ENCODE measurements around the gene CENPF.

Gene CENPF

GRCh38 chr1:214583113-214583512 lies 19.9 kb upstream of the CENPF start:
- Histone ChIP-seq H3K4me3 (ENCODE audit: low read depth in 1 of 2, low read length in 2 of 2) (no peak overlapping the region), H3K9me3 (ENCODE audit: insufficient read depth, low read length, severe bottlenecking) (no peaks in the 10 kb centered on the region), H3K27ac (ENCODE audit: low read length) (no peak overlapping the region), H3K4me2 (ENCODE audit: insufficient read depth, low read length) (no peak overlapping the region), H3K36me3 (ENCODE audit: insufficient read depth, low read length) (no peaks in the 10 kb centered on the region), H4K20me1 (ENCODE audit: insufficient read depth, low read length) (no peaks in the 10 kb centered on the region), H3K27me3 (ENCODE audit: insufficient read depth, low read length, poor library complexity) (no peaks in the 10 kb centered on the region), H3K79me2 (ENCODE audit: insufficient read depth, low read length) (no peaks in the 10 kb centered on the region), H2AFZ (ENCODE audit: low read depth, low read length) (no peak overlapping the region), H3K9ac (ENCODE audit: low read depth, low read length) (no peak overlapping the region), H3K4me1 (ENCODE audit: insufficient read depth, low read length) (peaks cover 5% of the 10 kb centered on the region; the same call in 1 of the 2 replicates)
- no peak for TF ChIP-seq EZH2 (IDR thresholded peaks at IDR 0.05; ENCODE audit: borderline replicate concordance, low read depth, low read length, severe bottlenecking)
- no peak for TF ChIP-seq CTCF (IDR thresholded peaks at IDR 0.05; ENCODE audit: borderline replicate concordance, extremely low read depth, low read length, poor library complexity, severe bottlenecking)
- DNase-seq (no peak), ATAC-seq (ENCODE audit: insufficient read depth, low read depth) (no peak)

- H3K27ac ChIP-seq (ENCODE audit: low read length), result no peak overlapping the region
- TF ChIP-seq EZH2 (IDR thresholded peaks at IDR 0.05; ENCODE audit: borderline replicate concordance, low read depth, low read length, severe bottlenecking) (no peak), CTCF (IDR thresholded peaks at IDR 0.05; ENCODE audit: borderline replicate concordance, extremely low read depth, low read length, poor library complexity, severe bottlenecking) (no peak)
- ATAC-seq (ENCODE audit: insufficient read depth, low read depth), result no peak
Measured at GRCh38 chr1:214583824-214584554, 19.0 kb upstream of the CENPF start.

DNA sequence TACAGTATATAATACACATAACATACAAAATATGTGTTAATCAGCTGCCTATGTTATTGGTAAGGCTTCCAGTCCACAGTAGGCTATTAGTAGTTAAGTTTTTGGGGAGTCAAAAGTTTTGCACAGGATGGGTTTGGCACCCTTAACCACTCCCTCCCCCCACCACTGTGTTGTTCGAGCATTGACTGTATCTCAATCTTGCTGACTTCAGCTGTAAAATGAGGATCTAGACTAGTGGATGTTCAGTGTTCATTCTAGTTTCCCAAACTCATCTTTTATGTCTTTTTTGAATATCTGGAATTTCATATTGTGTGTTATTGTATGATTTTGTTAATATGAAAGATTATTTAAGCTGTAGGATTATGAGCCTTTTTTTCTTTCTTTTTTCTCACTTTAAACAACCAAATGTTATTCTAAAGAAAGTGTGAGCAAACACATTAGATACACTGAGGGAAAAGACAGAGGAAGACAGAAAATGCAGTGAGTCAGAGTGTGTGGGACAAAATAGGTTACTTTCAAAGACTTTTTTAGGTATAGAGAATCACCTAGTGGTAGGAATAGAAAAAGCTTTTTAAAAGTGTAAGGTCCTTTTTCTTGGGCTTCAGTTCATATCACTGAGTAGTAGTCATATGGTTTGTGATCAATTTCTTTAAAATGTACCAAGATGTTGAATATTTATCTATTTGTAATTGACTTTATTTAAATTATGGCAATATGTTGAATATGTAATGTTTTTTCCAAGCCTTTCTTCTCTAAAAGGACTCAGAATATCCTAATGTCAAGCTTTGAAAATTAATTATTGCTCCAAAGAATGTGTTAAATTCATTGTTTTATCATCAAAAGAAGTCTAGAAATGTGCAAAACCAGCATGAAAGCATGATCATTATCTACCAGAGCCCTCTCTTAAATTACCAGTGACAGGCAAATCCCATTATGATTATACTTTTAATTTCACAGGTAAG lies 17.9 kb upstream of the CENPF start:
- H3K4me3 ChIP-seq (ENCODE audit: low read depth in 1 of 2, low read length in 2 of 2), result no peak overlapping the region
- no peak overlapping the region for H3K4me2 ChIP-seq (ENCODE audit: insufficient read depth, low read length)
- no peaks in the 10 kb centered on the region for H3K79me2 ChIP-seq (ENCODE audit: insufficient read depth, low read length)
- H4K20me1 ChIP-seq (ENCODE audit: insufficient read depth, low read length), result no peaks in the 10 kb centered on the region
- no peak overlapping the region for H3K27ac ChIP-seq (ENCODE audit: low read length)
- no peak overlapping the region for H3K9ac ChIP-seq (ENCODE audit: low read depth, low read length)
- ATAC-seq (ENCODE audit: insufficient read depth, low read depth), result peak; percentile 91
- no peak for DNase-seq
- no peaks in the 10 kb centered on the region for H3K9me3 ChIP-seq (ENCODE audit: insufficient read depth, low read length, severe bottlenecking)
- TF ChIP-seq EZH2 (IDR thresholded peaks at IDR 0.05; ENCODE audit: borderline replicate concordance, low read depth, low read length, severe bottlenecking) (no peak), CTCF (IDR thresholded peaks at IDR 0.05; ENCODE audit: borderline replicate concordance, extremely low read depth, low read length, poor library complexity, severe bottlenecking) (peak; percentile 70)
- H3K27me3 ChIP-seq (ENCODE audit: insufficient read depth, low read length, poor library complexity), result no peaks in the 10 kb centered on the region
- H3K36me3 ChIP-seq (ENCODE audit: insufficient read depth, low read length), result no peaks in the 10 kb centered on the region
- H3K4me1 ChIP-seq (ENCODE audit: insufficient read depth, low read length), result peaks cover 5% of the 10 kb centered on the region; the same call in 1 of the 2 replicates
- H2AFZ ChIP-seq (ENCODE audit: low read depth, low read length), result no peak overlapping the region

More at GRCh38 chr1:214583824-214584554, 19.0 kb upstream of the CENPF start:
- Histone ChIP-seq H3K79me2 (ENCODE audit: insufficient read depth, low read length) (no peaks in the 10 kb centered on the region), H3K4me2 (ENCODE audit: insufficient read depth, low read length) (no peak overlapping the region), H3K27me3 (ENCODE audit: insufficient read depth, low read length, poor library complexity) (no peaks in the 10 kb centered on the region), H2AFZ (ENCODE audit: low read depth, low read length) (no peak overlapping the region), H3K36me3 (ENCODE audit: insufficient read depth, low read length) (no peaks in the 10 kb centered on the region), H3K9me3 (ENCODE audit: insufficient read depth, low read length, severe bottlenecking) (no peaks in the 10 kb centered on the region), H4K20me1 (ENCODE audit: insufficient read depth, low read length) (no peaks in the 10 kb centered on the region), H3K4me3 (ENCODE audit: low read depth in 1 of 2, low read length in 2 of 2) (no peak overlapping the region), H3K9ac (ENCODE audit: low read depth, low read length) (no peak overlapping the region), H3K4me1 (ENCODE audit: insufficient read depth, low read length) (peaks cover 5% of the 10 kb centered on the region; the same call in 1 of the 2 replicates)
- DNase-seq, result no peak
